Astrocyte of the hippocampus (primary cell): ENCODE measurements around the gene C1orf52.
A peak's percentile ranks its signal among the peaks of the same experiment; 100 is the strongest.

Experiments used
- DNase-seq: peaks from one replicate; pipeline ENCODE4 v3.0.0; 2011; ENCODE audit warnings: low read depth, low spot score

The C1orf52 gene

GRCh38 chr1:85259118-85259911 is at the start of gene C1orf52:
C1orf52 (minus strand) TSS chr1:85259662; CDS start chr1:85259633, 29 bp downstream.
- peak; percentile 98 for DNase-seq

GRCh38 chr1:85308833-85309350 is 49.4 kb upstream of the C1orf52 start:
- DNase-seq: peak; percentile 51

GRCh38 chr1:85307987-85308832 is 48.7 kb upstream of the C1orf52 start:
- DNase-seq: peak; percentile 95

GRCh38 chr1:85306236-85306635 is 46.8 kb upstream of the C1orf52 start:
- no peak for DNase-seq

- DNase-seq: no peak
These were observed 44.1 kb upstream of the C1orf52 start for GRCh38 chr1:85303440-85304162.

GRCh38 chr1:85300140-85300539 is 40.7 kb upstream of the C1orf52 start:
- no peak for DNase-seq

- DNase-seq: peak; percentile 95
These were observed 38.6 kb upstream of the C1orf52 start for GRCh38 chr1:85297855-85298629.

- DNase-seq: no peak
These were observed 38.0 kb upstream of the C1orf52 start for GRCh38 chr1:85297538-85297854.

GRCh38 chr1:85296980-85297379 is 37.5 kb upstream of the C1orf52 start:
- DNase-seq: peak; percentile 42

- no peak for DNase-seq
These were observed 36.2 kb upstream of the C1orf52 start for GRCh38 chr1:85295654-85296053.

- peak; percentile 74 for DNase-seq
These were observed 35.6 kb upstream of the C1orf52 start for GRCh38 chr1:85295006-85295431.

- no peak for DNase-seq
These were observed 31.4 kb upstream of the C1orf52 start for GRCh38 chr1:85290826-85291225.

- DNase-seq: no peak
These were observed 30.4 kb upstream of the C1orf52 start for GRCh38 chr1:85289848-85290335.

GRCh38 chr1:85289207-85289847 is 29.9 kb upstream of the C1orf52 start:
- peak; percentile 89 for DNase-seq

- no peak for DNase-seq
These were observed 24.7 kb upstream of the C1orf52 start for GRCh38 chr1:85284202-85284601.

GRCh38 chr1:85283475-85284199 is 24.2 kb upstream of the C1orf52 start:
- no peak for DNase-seq

GRCh38 chr1:85282424-85282823 is 23.0 kb upstream of the C1orf52 start:
- DNase-seq: no peak

GRCh38 chr1:85280636-85281035 is 21.2 kb upstream of the C1orf52 start:
- DNase-seq: no peak

- DNase-seq: no peak
These were observed 20.1 kb upstream of the C1orf52 start for GRCh38 chr1:85279458-85280080.
